Osteocyte (in vitro differentiated cells): ENCODE results near the gene SCFD2. TPM values are rescaled to one million over a fixed set of nuclear protein-coding genes. Genes with fewer than 3 reads are reported as not detected.
"Not testable (repeated sequence)": the region's sequence is repeated elsewhere in the genome, so short reads cannot be mapped to it uniquely, and the experiment has no call there.

Experiments used
- DNase-seq: peaks from one replicate; pipeline ENCODE4 v3.0.0; 2021; ENCODE audit warnings: mixed read lengths; ENCODE audit not compliant: unreplicated experiment; ENCODE audit errors: extremely low spot score
- H3K27ac Mint-ChIP-seq: one replicate; pipeline ENCODE4 v1.8.0; 2021; ENCODE audit warnings: mild to moderate bottlenecking, mixed read lengths; ENCODE audit not compliant: unreplicated experiment
- H3K27me3 Mint-ChIP-seq: one replicate; pipeline ENCODE4 v1.8.0; 2021; ENCODE audit warnings: mixed read lengths; ENCODE audit not compliant: unreplicated experiment
- H3K36me3 Mint-ChIP-seq: one replicate; pipeline ENCODE4 v1.8.0; 2021; ENCODE audit warnings: mixed read lengths; ENCODE audit not compliant: unreplicated experiment
- H3K4me1 Mint-ChIP-seq: one replicate; pipeline ENCODE4 v1.8.0; 2021; ENCODE audit warnings: mixed read lengths; ENCODE audit not compliant: unreplicated experiment
- H3K4me3 Mint-ChIP-seq: one replicate; pipeline ENCODE4 v1.8.0; 2021; ENCODE audit warnings: mild to moderate bottlenecking, moderate library complexity, mixed read lengths; ENCODE audit not compliant: unreplicated experiment
- H3K9me3 Mint-ChIP-seq: one replicate; pipeline ENCODE4 v1.8.0; 2021; ENCODE audit warnings: mixed read lengths; ENCODE audit not compliant: unreplicated experiment
- CTCF ChIP-seq: fragments of 200-600 bp; sonication (generic); IDR thresholded peaks from 2 replicates; pipeline ENCODE4 v1.5.0; 2021; ENCODE audit warnings: antibody characterized with exemption, mild to moderate bottlenecking, moderate library complexity
- total RNA-seq: library from RNA; stranded (reverse); gene quantifications from 2 replicates; pipeline ENCODE4 v1.2.1, GENCODE V29; 2021

The SCFD2 gene
- total RNA-seq, 1 donor from 2014 or later: 14.0 TPM

- DNase-seq: no peak
- no peaks in the 10 kb centered on the region for H3K9me3 Mint-ChIP-seq
- peaks cover 18% of the 10 kb centered on the region for H3K4me1 Mint-ChIP-seq
- no peak overlapping the region for H3K4me3 Mint-ChIP-seq
- TF ChIP-seq CTCF: no peak
- no peak overlapping the region for H3K27ac Mint-ChIP-seq
- H3K27me3 Mint-ChIP-seq: no peaks in the 10 kb centered on the region
- H3K36me3 Mint-ChIP-seq: no peaks in the 10 kb centered on the region
Observed at GRCh38 chr4:52997132-52997416, 368.8 kb downstream of the SCFD2 start.

- Mint-ChIP-seq H3K36me3 (no peaks in the 10 kb centered on the region), H3K4me3 (no peak overlapping the region), H3K27ac (no peak overlapping the region), H3K27me3 (no peaks in the 10 kb centered on the region), H3K4me1 (peaks cover 18% of the 10 kb centered on the region), H3K9me3 (no peaks in the 10 kb centered on the region)
- no peak for TF ChIP-seq CTCF
- no peak for DNase-seq
Observed at GRCh38 chr4:52996261-52997131, 369.4 kb downstream of the SCFD2 start.

- Mint-ChIP-seq H3K27ac (no peak overlapping the region), H3K4me1 (peaks cover 18% of the 10 kb centered on the region), H3K9me3 (no peaks in the 10 kb centered on the region), H3K27me3 (no peaks in the 10 kb centered on the region), H3K4me3 (no peak overlapping the region), H3K36me3 (no peaks in the 10 kb centered on the region)
- no peak for DNase-seq
- no peak for TF ChIP-seq CTCF
Observed at GRCh38 chr4:52995360-52996030, 370.4 kb downstream of the SCFD2 start.

- no peaks in the 10 kb centered on the region for H3K9me3 Mint-ChIP-seq
- H3K27me3 Mint-ChIP-seq: no peaks in the 10 kb centered on the region
- TF ChIP-seq CTCF: no peak
- H3K36me3 Mint-ChIP-seq: no peaks in the 10 kb centered on the region
- peaks cover 18% of the 10 kb centered on the region for H3K4me1 Mint-ChIP-seq
- no peak for DNase-seq
- no peak overlapping the region for H3K27ac Mint-ChIP-seq
- no peak overlapping the region for H3K4me3 Mint-ChIP-seq
Observed at GRCh38 chr4:52994567-52994966, 371.3 kb downstream of the SCFD2 start.

- Mint-ChIP-seq H3K27ac (no peak overlapping the region), H3K4me3 (no peak overlapping the region), H3K9me3 (no peaks in the 10 kb centered on the region), H3K4me1 (peaks cover 18% of the 10 kb centered on the region), H3K27me3 (no peaks in the 10 kb centered on the region), H3K36me3 (no peaks in the 10 kb centered on the region)
- TF ChIP-seq CTCF: no peak
- DNase-seq: no peak
Observed at GRCh38 chr4:52993771-52994170, 372.1 kb downstream of the SCFD2 start.

- not testable (repeated sequence) for H3K4me3 Mint-ChIP-seq, H3K36me3 Mint-ChIP-seq, H3K9me3 Mint-ChIP-seq, H3K27me3 Mint-ChIP-seq, H3K27ac Mint-ChIP-seq, DNase-seq
- H3K4me1 Mint-ChIP-seq: peaks cover 18% of the 10 kb centered on the region
Observed at GRCh38 chr4:52992551-52992950, 373.3 kb downstream of the SCFD2 start.
